ENCODE results near the gene MSANTD2.

GRCh38 chr11:124841840-124842239 is 41.6 kb upstream of the MSANTD2 start:
- TF ChIP-seq CTCF (IDR thresholded peaks at IDR 0.05) (no peak), POLR2A (IDR thresholded peaks at IDR 0.05) (no peak)

All from breast epithelium (tissue), 3 donors.